GM23338 (cell line): ENCODE measurements around the gene GTF2F1. TPM values are rescaled to one million over a fixed set of nuclear protein-coding genes. Genes with fewer than 3 reads are reported as not detected.

Source experiments
- ATAC-seq: fragments of 200-7000 bp; cut with Tn5 transposase; 3 replicates; pipeline ENCODE4 v1.9.1; 2020
- DNase-seq: peaks from one replicate; pipeline ENCODE4 v3.0.0-alpha.2; 2015; ENCODE audit warnings: low spot score
- H2AFZ ChIP-seq: fragments of 200-600 bp; sonication (generic); 2 replicates; pipeline ENCODE4 v1.8.0; 2016; ENCODE audit warnings: antibody characterized with exemption, mild to moderate bottlenecking, moderate library complexity
- H3F3A ChIP-seq: fragments of 200-600 bp; sonication (generic); replicated peaks from 2 replicates; pipeline ENCODE4 v1.8.0; 2017; ENCODE audit warnings: antibody characterized with exemption, mixed run types, low read depth
- H3K27ac ChIP-seq: fragments of 200-600 bp; sonication (generic); 2 replicates; pipeline ENCODE4 v1.6.1; 2016; ENCODE audit warnings: low read depth
- H3K27me3 ChIP-seq: fragments of 200-600 bp; sonication (generic); 2 replicates; pipeline ENCODE4 v1.8.0; 2016; ENCODE audit warnings: mild to moderate bottlenecking, mixed run types, moderate library complexity; ENCODE audit not compliant: insufficient read depth
- H3K36me3 ChIP-seq: fragments of 200-600 bp; sonication (generic); 2 replicates; pipeline ENCODE4 v1.8.0; 2016; ENCODE audit warnings: mild to moderate bottlenecking; ENCODE audit not compliant: insufficient read depth
- H3K4me1 ChIP-seq: fragments of 200-600 bp; sonication (generic); 2 replicates; pipeline ENCODE4 v1.8.0; 2016; ENCODE audit warnings: mild to moderate bottlenecking, moderate library complexity; ENCODE audit not compliant: insufficient read depth
- H3K4me2 ChIP-seq: fragments of 200-600 bp; sonication (generic); 2 replicates; pipeline ENCODE4 v1.7.1; 2017; ENCODE audit warnings: mixed run types
- H3K4me3 ChIP-seq: fragments of 200-600 bp; sonication (generic); 2 replicates; pipeline ENCODE4 v1.6.1; 2016; ENCODE audit warnings: mixed run types
- H3K79me2 ChIP-seq: fragments of 200-600 bp; sonication (generic); replicated peaks from 2 replicates; pipeline ENCODE4 v1.8.0; 2017; ENCODE audit warnings: mild to moderate bottlenecking; ENCODE audit not compliant: insufficient read depth
- H3K9me2 ChIP-seq: fragments of 200-600 bp; sonication (generic); 2 replicates; pipeline ENCODE4 v1.8.0; 2017; ENCODE audit not compliant: insufficient read depth
- H4K20me1 ChIP-seq: fragments of 200-600 bp; sonication (generic); replicated peaks from 2 replicates; pipeline ENCODE4 v1.8.0; 2017; ENCODE audit warnings: mild to moderate bottlenecking; ENCODE audit not compliant: insufficient read depth
- H3K27ac Mint-ChIP-seq: 2 replicates; pipeline ENCODE4 v1.8.0; 2020; ENCODE audit warnings: inconsistent platforms, mild to moderate bottlenecking, moderate library complexity, mixed read lengths
- H3K27me3 Mint-ChIP-seq: 3 replicates; pipeline ENCODE4 v1.8.0; 2022; ENCODE audit warnings: low read depth, mild to moderate bottlenecking, moderate library complexity, mixed read lengths, inconsistent platforms; ENCODE audit not compliant: insufficient read depth, poor library complexity
- H3K36me3 Mint-ChIP-seq: 3 replicates; pipeline ENCODE4 v1.8.0; 2021; ENCODE audit warnings: low read depth, mild to moderate bottlenecking, inconsistent platforms, moderate library complexity, mixed read lengths
- H3K4me1 Mint-ChIP-seq: 3 replicates; pipeline ENCODE4 v1.8.0; 2020; ENCODE audit warnings: mild to moderate bottlenecking, inconsistent platforms, mixed read lengths
- H3K4me3 Mint-ChIP-seq: 3 replicates; pipeline ENCODE4 v1.8.0; 2021; ENCODE audit warnings: moderate library complexity, mild to moderate bottlenecking, inconsistent platforms, mixed read lengths
- H3K9me3 Mint-ChIP-seq: 3 replicates; pipeline ENCODE4 v1.8.0; 2020; ENCODE audit warnings: moderate library complexity, mild to moderate bottlenecking, inconsistent platforms, mixed read lengths
- CREB1 ChIP-seq: fragments of 250-450 bp; sonication (Bioruptor Pico); IDR thresholded peaks from 2 replicates; pipeline ENCODE4 v1.5.0; 2020; ENCODE audit warnings: low read depth, mild to moderate bottlenecking, moderate library complexity
- ETS1 ChIP-seq: IDR thresholded peaks from 2 replicates; pipeline ENCODE4 v1.6.1; 2016; ENCODE audit warnings: antibody characterized with exemption
- EZH2 ChIP-seq: fragments of 200-600 bp; sonication (generic); IDR thresholded peaks from one replicate; pipeline ENCODE4 v1.8.0; 2017; ENCODE audit warnings: antibody characterized with exemption, mild to moderate bottlenecking, low read depth; ENCODE audit not compliant: unreplicated experiment
- EZH2phosphoT487 ChIP-seq: fragments of 200-600 bp; sonication (generic); IDR thresholded peaks from one replicate; pipeline ENCODE4 v1.8.1; 2018; ENCODE audit warnings: antibody characterized with exemption; ENCODE audit not compliant: unreplicated experiment
- JUNB ChIP-seq: IDR thresholded peaks from one replicate; pipeline ENCODE4 v1.6.1; 2016; ENCODE audit warnings: antibody characterized with exemption; ENCODE audit not compliant: unreplicated experiment
- NANOG ChIP-seq: IDR thresholded peaks from 2 replicates; pipeline ENCODE4 v1.6.1; 2016; ENCODE audit warnings: antibody characterized with exemption, borderline replicate concordance
- ZNF331 ChIP-seq: fragments of 250-450 bp; sonication (Bioruptor Pico); IDR thresholded peaks from 2 replicates; pipeline ENCODE4 v1.5.0; 2020; ENCODE audit warnings: low read depth, mild to moderate bottlenecking, moderate library complexity
- polyA plus RNA-seq: library from polyadenylated mRNA; unstranded; fragments of >200 nt; fragmentation: Nextera tagmentation; extraction: Ambion mirVana; gene quantifications from 2 replicates; pipeline ENCODE4 v1.2.1, GENCODE V29; 2016
- total RNA-seq: library from RNA; depleted of rRNA; stranded (reverse); fragments of >200 nt; shearing (Covaris generic); gene quantifications from 2 replicates; pipeline ENCODE4 v1.2.3, GENCODE V29; 2014
- TF ChIP-seq, protein P1 (sequence below): fragments of 250-450 bp; sonication (Bioruptor Pico); IDR thresholded peaks from 2 replicates; pipeline ENCODE4 v1.5.0; 2020; ENCODE audit warnings: mild to moderate bottlenecking, moderate library complexity

Gene GTF2F1
- total and polyA plus RNA-seq, 2 experiments from 2014 or later: 62.1 to 65.5 TPM

GRCh38 chr19:6373813-6374108 lies 19.2 kb downstream of the GTF2F1 start (continued):
- TF ChIP-seq, protein P1, sequence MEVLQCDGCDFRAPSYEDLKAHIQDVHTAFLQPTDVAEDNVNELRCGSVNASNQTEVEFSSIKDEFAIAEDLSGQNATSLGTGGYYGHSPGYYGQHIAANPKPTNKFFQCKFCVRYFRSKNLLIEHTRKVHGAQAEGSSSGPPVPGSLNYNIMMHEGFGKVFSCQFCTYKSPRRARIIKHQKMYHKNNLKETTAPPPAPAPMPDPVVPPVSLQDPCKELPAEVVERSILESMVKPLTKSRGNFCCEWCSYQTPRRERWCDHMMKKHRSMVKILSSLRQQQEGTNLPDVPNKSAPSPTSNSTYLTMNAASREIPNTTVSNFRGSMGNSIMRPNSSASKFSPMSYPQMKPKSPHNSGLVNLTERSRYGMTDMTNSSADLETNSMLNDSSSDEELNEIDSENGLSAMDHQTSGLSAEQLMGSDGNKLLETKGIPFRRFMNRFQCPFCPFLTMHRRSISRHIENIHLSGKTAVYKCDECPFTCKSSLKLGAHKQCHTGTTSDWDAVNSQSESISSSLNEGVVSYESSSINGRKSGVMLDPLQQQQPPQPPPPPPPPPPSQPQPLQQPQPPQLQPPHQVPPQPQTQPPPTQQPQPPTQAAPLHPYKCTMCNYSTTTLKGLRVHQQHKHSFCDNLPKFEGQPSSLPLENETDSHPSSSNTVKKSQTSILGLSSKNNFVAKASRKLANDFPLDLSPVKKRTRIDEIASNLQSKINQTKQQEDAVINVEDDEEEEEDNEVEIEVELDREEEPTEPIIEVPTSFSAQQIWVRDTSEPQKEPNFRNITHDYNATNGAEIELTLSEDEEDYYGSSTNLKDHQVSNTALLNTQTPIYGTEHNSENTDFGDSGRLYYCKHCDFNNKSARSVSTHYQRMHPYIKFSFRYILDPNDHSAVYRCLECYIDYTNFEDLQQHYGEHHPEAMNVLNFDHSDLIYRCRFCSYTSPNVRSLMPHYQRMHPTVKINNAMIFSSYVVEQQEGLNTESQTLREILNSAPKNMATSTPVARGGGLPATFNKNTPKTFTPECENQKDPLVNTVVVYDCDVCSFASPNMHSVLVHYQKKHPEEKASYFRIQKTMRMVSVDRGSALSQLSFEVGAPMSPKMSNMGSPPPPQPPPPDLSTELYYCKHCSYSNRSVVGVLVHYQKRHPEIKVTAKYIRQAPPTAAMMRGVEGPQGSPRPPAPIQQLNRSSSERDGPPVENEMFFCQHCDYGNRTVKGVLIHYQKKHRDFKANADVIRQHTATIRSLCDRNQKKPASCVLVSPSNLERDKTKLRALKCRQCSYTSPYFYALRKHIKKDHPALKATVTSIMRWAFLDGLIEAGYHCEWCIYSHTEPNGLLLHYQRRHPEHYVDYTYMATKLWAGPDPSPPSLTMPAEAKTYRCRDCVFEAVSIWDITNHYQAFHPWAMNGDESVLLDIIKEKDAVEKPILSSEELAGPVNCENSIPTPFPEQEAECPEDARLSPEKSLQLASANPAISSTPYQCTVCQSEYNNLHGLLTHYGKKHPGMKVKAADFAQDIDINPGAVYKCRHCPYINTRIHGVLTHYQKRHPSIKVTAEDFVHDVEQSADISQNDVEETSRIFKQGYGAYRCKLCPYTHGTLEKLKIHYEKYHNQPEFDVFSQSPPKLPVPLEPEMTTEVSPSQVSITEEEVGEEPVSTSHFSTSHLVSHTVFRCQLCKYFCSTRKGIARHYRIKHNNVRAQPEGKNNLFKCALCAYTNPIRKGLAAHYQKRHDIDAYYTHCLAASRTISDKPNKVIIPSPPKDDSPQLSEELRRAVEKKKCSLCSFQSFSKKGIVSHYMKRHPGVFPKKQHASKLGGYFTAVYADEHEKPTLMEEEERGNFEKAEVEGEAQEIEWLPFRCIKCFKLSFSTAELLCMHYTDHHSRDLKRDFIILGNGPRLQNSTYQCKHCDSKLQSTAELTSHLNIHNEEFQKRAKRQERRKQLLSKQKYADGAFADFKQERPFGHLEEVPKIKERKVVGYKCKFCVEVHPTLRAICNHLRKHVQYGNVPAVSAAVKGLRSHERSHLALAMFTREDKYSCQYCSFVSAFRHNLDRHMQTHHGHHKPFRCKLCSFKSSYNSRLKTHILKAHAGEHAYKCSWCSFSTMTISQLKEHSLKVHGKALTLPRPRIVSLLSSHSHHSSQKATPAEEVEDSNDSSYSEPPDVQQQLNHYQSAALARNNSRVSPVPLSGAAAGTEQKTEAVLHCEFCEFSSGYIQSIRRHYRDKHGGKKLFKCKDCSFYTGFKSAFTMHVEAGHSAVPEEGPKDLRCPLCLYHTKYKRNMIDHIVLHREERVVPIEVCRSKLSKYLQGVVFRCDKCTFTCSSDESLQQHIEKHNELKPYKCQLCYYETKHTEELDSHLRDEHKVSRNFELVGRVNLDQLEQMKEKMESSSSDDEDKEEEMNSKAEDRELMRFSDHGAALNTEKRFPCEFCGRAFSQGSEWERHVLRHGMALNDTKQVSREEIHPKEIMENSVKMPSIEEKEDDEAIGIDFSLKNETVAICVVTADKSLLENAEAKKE (CRISPR knock-in tag): no peak
- TF ChIP-seq NANOG: no peak
- TF ChIP-seq ETS1: no peak
- no peak for TF ChIP-seq ZNF331 (CRISPR knock-in tag)

DNA sequence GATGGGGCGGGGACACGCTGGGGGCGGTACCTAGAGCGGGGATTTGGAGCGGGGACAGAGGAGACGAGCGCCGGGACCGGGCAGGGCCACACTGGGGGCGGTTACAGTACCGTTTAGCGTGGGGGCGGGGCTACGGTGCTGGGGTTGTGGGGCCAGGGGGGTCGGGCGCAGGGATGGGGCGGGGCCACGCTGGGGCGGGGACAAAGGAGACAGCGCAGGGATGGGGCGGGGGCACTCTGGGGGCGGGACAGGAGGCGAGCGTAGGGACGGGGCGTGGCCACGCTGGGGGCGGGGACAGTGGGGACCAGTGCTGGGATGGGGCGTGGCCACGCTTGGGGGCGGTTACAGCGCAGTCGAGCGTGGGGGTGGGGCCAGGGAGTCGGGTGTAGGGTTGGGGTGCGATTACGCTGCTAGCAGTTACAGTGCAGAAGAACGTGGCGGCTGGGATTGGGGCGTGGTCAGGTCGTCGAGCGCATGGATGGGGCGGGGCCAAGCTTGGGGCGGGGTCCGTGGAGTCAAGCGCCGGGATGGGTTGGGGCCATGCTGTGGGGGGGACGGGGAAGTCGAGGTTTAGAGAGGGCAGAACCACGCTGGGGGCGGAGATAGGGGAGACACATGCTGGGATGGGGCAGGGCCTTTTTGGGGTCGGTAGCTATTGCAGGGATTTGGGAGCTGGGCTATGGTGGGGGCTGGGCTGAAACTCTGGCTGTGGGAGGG lies 19.7 kb downstream of the GTF2F1 start:
- Mint-ChIP-seq H3K4me1 (peaks cover 18% of the 10 kb centered on the region), H3K27me3 (peaks cover 9% of the 10 kb centered on the region), H3K36me3 (peaks cover 15% of the 10 kb centered on the region), H3K4me3 (peak overlapping the region; percentile 84), H3K9me3 (peaks cover 5% of the 10 kb centered on the region; the same call in 1 of the 3 replicates), H3K27ac (peak overlapping the region; percentile 94)
- Histone ChIP-seq H3K4me3 (peak overlapping the region; percentile 84), H3K79me2 (no peaks in the 10 kb centered on the region), H3K27ac (peak overlapping the region; percentile 83), H3K9me2 (no peaks in the 10 kb centered on the region), H3K4me2 (peak overlapping the region; percentile 74), H3K27me3 (no peaks in the 10 kb centered on the region), H3K36me3 (no peaks in the 10 kb centered on the region; the same call in 1 of the 2 replicates), H4K20me1 (no peaks in the 10 kb centered on the region), H3F3A (0 out of 2 replicates have a peak, but pooled peaks cover 4% of the 10 kb centered on the region), H3K4me1 (peaks cover 7% of the 10 kb centered on the region; the same call in 1 of the 2 replicates), H2AFZ (peak overlapping the region; percentile 61; the same call in 1 of the 2 replicates)
- DNase-seq (peak; percentile 99), ATAC-seq (peak; percentile 66)
- TF ChIP-seq EZH2phosphoT487 (no peak), CREB1 (CRISPR knock-in tag) (0 out of 2 replicates have a peak, but pooled peaks have one; percentile 10), ETS1 (no peak), NANOG (no peak), JUNB (no peak), EZH2 (no peak)
